ENCODE measurements around the gene NT5C1A.

Gene NT5C1A

DNA sequence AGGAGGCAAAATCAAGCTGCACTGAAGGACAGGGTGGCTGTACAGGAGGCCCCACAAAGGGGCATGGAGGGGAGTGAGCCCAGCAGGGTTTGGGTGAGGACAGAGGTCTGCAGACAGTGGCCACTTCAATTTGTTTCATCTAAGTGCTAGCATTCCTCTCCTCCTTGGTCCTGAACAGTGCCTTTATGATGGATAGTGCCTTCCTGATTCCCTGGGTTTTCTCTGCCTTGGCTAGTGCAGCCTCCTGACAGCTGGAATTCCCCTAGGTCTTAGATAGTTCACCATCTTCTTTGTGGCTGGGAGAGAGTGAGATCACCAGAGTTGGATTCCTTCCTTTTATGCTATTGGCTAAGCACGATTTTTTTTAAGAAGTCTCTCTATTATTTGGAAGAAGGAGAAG, 23.1 kb upstream of the NT5C1A start:
- Histone ChIP-seq H3K4me1 (ENCODE audit: insufficient read depth, low read length) (no peaks in the 10 kb centered on the region), H3K9ac (ENCODE audit: low read depth, low read length) (no peak overlapping the region), H3K9me3 (ENCODE audit: control insufficient read depth, insufficient read depth, low read length) (no peaks in the 10 kb centered on the region), H3K36me3 (ENCODE audit: insufficient read depth, low read length) (no peaks in the 10 kb centered on the region)

DNA sequence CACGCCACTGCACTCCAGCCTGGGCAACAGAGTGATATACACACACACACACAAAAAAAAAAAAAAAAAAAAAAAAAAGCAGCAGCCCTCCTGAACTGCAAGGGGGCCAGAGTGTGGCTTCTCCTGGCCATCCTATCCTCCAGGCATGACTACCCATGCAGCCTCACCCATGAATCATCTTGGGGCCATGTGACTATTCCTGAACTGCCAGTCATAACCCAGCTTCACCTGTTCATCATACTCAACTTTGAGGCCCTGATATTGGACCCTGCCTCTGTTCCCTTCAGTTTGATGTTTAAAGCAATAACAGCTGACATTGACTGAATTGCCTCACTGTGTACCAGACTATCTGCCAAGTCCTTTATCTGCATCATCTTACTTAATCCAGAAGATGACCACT, 22.1 kb upstream of the NT5C1A start:
- Histone ChIP-seq H3K4me1 (ENCODE audit: insufficient read depth, low read length) (no peaks in the 10 kb centered on the region), H3K36me3 (ENCODE audit: insufficient read depth, low read length) (no peaks in the 10 kb centered on the region), H3K9ac (ENCODE audit: low read depth, low read length) (no peak overlapping the region), H3K9me3 (ENCODE audit: control insufficient read depth, insufficient read depth, low read length) (no peaks in the 10 kb centered on the region)

DNA sequence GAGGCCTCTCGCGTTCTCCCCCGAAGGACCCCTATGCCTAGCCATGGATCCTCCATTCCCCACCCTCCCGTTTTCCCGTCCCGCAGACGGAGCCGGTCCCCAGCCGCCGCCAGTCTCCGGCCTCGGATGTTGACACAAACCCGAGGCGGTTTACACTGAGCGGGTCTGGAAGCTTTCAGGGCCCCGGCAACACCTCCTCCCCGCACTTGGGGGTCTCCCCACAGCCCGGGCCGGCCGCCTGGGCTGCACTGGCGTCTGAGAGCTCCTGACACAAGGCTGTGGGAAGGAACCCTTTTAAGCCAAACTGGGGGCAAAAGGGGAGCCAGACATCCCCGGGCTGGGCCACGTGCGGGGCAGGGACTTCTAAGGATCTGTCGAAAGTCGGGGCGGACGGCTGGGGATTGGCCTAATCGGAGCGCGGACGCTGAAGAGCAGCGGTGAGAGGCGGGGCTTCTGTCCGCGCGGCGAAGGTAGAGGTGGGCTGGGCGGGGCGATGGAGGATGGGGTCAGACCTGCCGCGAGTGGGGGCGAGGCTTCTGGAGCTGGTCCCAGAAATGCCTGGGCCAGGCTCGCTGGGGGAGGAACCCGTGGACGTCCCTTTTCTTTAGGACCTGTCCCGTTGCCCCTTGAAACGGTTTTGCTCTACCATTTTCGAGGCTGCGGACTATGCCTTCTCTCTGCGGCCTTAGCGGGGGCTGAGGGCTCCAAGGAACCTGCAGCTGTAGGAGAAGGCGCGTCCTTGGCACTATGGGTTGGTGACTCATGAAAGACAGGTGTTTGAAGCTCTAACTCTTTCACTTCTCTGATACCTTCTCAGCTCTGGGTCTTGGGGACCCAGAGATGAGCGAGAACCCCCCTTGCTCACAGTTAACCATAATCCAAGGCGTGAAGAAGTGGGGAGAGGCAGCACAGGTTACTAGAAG, 20.5 kb upstream of the NT5C1A start:
- Histone ChIP-seq H3K36me3 (ENCODE audit: insufficient read depth, low read length) (no peaks in the 10 kb centered on the region), H3K4me1 (ENCODE audit: insufficient read depth, low read length) (no peaks in the 10 kb centered on the region), H3K9ac (ENCODE audit: low read depth, low read length) (peak overlapping the region; percentile 17; the same call in 1 of the 2 replicates), H3K9me3 (ENCODE audit: control insufficient read depth, insufficient read depth, low read length) (no peaks in the 10 kb centered on the region)

DNA sequence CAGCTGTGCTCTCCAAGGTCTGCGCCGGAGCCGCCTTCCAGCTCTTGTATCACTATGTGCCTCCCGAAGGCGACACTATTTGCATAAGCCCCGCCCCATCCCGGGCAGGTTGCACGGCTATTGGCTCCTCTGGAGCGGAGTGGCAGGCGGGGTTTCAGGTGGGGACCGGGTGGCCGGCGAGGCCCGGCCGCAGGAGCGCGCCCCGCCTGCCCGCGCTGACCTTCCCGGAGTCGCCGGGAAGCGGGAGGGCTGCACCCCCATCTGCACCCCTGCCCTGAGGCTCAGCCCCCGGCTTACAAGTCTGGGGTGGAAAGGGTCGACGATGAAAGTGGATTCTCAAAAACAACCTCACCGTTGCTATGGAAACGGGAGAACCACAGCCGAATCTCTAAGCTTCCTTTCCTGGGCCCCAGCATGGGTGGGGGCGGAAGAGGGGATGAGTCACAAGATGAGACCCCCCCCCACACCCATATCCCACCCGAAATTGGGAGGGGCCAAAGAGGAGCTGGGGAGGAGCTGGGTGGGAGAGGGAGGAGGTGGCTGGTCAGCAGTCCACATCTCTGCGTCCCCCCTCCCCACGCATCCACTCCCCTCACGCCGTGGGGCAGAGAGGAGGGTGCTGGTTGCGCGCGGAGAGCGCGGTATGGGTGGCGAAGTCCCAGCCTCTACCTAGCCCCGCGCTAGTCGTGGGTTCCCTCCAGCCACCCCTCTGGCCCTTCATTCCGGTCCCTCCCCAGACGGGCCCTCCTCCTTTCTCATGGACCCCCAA, 19.7 kb upstream of the NT5C1A start, which contains the start of gene HPCAL4:
Gene HPCAL4, minus strand, starts transcription at position 51 of the 769 bp plus-strand sequence. CDS start 6,830 bp downstream, outside the sequence.
- no peaks in the 10 kb centered on the region for H3K36me3 ChIP-seq (ENCODE audit: insufficient read depth, low read length)
- H3K4me1 ChIP-seq (ENCODE audit: insufficient read depth, low read length): no peaks in the 10 kb centered on the region
- peak within 1 kb of the TSS; percentile 22; the same call in 1 of the 2 replicates for H3K9ac ChIP-seq (ENCODE audit: low read depth, low read length)
- H3K9me3 ChIP-seq (ENCODE audit: control insufficient read depth, insufficient read depth, low read length): no peaks in the 10 kb centered on the region

DNA sequence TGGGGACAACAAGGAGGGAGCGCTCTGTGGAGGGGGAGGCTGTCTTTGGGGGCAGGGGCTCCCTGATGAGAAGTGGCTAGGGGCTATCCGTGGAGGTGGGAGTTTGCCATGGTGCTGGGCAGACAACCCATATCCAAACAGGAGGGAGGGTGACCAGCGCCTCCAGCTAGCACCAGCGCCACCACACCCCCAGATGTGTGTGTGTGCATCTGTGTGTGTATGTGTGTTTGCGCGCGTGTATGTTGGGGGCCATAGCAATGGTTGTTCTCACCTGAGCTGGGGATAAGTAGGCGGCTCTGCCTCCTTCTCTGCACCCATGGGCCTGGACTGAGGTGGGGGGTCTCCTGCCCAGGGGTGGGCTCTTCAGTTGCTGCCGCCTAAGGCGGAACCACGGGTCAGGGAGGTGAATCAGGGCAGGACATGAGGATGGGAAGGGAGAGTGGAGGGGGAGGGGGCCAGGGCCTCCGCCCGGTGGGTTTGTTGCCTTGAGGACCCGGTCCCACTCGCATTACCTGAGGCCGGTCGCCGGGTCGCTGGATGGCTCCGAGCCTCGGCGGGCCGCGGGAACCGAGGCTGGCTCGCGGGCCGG, 19.0 kb upstream of the NT5C1A start:
- Histone ChIP-seq H3K9ac (ENCODE audit: low read depth, low read length) (peak overlapping the region; percentile 22; the same call in 1 of the 2 replicates), H3K36me3 (ENCODE audit: insufficient read depth, low read length) (no peaks in the 10 kb centered on the region), H3K9me3 (ENCODE audit: control insufficient read depth, insufficient read depth, low read length) (no peaks in the 10 kb centered on the region), H3K4me1 (ENCODE audit: insufficient read depth, low read length) (no peaks in the 10 kb centered on the region)

DNA sequence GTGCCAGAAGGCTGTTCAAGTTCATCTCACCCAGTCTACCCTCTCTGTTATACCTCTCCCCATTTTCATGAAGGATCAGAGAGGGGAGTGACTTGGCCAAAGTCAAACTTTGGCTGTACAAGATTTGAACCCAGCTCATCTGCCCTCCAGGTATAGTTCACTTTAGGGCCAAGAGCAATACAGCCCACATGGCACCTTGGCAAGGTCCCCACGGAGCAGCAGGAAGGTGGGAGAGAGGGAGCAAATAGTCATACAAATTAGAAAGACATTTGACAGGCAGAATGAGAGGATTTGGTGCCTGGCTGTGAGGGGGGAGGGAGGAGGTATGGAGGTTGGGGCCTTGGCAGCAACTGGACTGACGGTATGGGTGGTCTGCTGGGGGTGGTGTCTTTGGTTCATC, 18.3 kb upstream of the NT5C1A start:
- no peaks in the 10 kb centered on the region for H3K4me1 ChIP-seq (ENCODE audit: insufficient read depth, low read length)
- no peaks in the 10 kb centered on the region for H3K36me3 ChIP-seq (ENCODE audit: insufficient read depth, low read length)
- H3K9ac ChIP-seq (ENCODE audit: low read depth, low read length): no peak overlapping the region
- H3K9me3 ChIP-seq (ENCODE audit: control insufficient read depth, insufficient read depth, low read length): no peaks in the 10 kb centered on the region

DNA sequence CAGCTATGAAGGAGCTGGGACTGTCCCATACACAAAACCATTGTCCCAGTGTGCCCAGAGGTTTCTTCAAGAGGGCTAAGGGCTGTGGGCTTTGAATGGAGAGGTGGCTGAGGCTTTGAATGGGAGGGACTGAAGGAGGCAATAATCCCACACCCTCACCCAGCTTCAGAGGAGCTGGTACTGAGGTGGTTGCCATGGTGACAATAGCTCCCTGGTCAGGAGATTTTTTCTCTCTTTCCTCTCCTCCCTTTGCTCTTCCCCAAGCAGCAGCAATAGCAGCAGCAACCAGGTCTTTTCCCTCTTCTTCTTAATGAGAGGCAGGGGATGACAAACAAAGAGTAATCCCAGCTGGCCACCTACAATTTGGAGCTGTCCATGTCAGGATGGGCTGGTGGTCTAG, 17.7 kb upstream of the NT5C1A start:
- no peaks in the 10 kb centered on the region for H3K9me3 ChIP-seq (ENCODE audit: control insufficient read depth, insufficient read depth, low read length)
- H3K4me1 ChIP-seq (ENCODE audit: insufficient read depth, low read length): no peaks in the 10 kb centered on the region
- H3K9ac ChIP-seq (ENCODE audit: low read depth, low read length): no peak overlapping the region
- H3K36me3 ChIP-seq (ENCODE audit: insufficient read depth, low read length): no peaks in the 10 kb centered on the region

DNA sequence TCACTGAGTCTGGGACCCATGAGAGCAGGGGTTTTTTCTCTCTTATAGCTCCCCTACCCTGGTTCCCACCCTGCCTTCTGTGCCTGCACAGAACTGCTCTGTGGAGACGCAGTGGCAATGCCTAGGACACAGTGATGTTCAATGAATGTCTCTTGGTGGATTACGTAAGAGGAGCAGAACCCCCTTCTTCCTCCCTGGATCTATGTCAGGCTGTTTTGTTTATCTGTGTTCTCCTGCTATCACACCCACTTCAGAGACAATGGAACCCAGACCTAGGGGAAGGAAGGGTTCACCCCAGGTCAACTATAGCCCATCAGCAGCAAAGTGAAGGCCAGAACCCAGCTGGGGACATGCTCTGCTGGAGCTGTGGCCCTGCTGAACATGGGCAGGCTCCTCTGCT, 17.3 kb upstream of the NT5C1A start:
- H3K9me3 ChIP-seq (ENCODE audit: control insufficient read depth, insufficient read depth, low read length): no peaks in the 10 kb centered on the region
- no peaks in the 10 kb centered on the region for H3K36me3 ChIP-seq (ENCODE audit: insufficient read depth, low read length)
- no peak overlapping the region for H3K9ac ChIP-seq (ENCODE audit: low read depth, low read length)
- H3K4me1 ChIP-seq (ENCODE audit: insufficient read depth, low read length): no peaks in the 10 kb centered on the region

DNA sequence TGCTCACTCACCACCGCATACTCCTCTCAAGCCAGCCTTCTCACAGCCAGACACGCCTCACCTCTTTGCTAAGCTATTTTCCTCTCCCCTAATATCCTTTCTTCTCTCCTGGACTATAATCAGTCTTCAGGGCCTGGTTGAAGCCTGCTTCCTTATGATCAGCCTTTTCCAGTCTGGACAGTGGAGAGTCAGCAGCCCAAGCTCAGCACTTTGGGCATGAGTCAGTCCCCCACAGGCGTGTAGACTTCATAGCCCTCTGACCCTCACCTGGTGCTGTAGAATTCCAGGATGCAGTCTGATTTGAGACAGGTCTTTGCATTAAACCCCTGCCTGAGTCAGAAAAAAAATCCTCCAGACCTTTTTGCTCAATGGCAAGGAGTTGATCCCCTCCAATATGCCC, 16.8 kb upstream of the NT5C1A start:
- H3K9ac ChIP-seq (ENCODE audit: low read depth, low read length): no peak overlapping the region
- no peaks in the 10 kb centered on the region for H3K9me3 ChIP-seq (ENCODE audit: control insufficient read depth, insufficient read depth, low read length)
- no peaks in the 10 kb centered on the region for H3K4me1 ChIP-seq (ENCODE audit: insufficient read depth, low read length)
- no peaks in the 10 kb centered on the region for H3K36me3 ChIP-seq (ENCODE audit: insufficient read depth, low read length)

DNA sequence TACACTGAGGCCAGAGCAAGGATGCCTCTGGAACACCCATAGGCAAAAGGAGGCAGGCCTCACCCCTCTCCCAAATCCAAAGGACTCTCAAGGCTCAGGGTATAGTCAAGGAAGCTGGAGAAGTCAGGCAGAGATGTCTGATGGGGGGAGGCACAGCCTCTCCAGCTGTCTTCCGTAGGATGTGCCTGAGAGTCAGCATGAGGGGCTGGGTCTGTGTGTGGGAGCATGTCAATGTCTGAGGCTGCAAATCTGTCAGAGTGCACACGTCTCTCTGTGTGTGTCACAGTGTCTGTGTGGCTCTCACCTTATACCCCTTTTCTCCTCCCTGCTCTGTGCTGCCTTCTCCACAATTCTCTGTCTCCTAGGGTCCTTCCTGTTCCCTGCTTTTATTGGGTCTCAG, 15.3 kb upstream of the NT5C1A start:
- no peaks in the 10 kb centered on the region for H3K4me1 ChIP-seq (ENCODE audit: insufficient read depth, low read length)
- H3K9ac ChIP-seq (ENCODE audit: low read depth, low read length): no peak overlapping the region
- H3K36me3 ChIP-seq (ENCODE audit: insufficient read depth, low read length): no peaks in the 10 kb centered on the region
- no peaks in the 10 kb centered on the region; the same call in 1 of the 2 replicates for H3K9me3 ChIP-seq (ENCODE audit: control insufficient read depth, insufficient read depth, low read length)

DNA sequence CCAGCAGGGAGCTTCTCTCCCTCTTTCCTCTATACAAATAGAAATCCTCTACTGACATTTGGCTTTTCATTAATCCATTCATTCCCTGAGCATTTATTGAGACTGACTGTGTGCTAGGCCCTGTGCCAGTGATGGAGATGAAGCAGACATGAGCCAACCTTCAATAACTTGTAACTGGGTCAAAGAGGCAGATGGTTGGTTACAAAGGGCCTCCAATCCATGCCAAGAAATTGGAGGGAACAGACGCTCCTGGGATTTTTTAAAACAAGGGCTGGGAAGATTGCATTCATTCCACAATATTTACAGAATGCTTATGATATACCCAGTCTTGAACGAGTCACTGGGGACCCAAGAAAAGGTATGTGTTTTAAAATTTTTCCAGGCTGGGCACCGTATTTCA, 13.2 kb upstream of the NT5C1A start:
- H3K9me3 ChIP-seq (ENCODE audit: control insufficient read depth, insufficient read depth, low read length): no peaks in the 10 kb centered on the region; the same call in 1 of the 2 replicates
- H3K4me1 ChIP-seq (ENCODE audit: insufficient read depth, low read length): no peaks in the 10 kb centered on the region
- H3K36me3 ChIP-seq (ENCODE audit: insufficient read depth, low read length): no peaks in the 10 kb centered on the region

DNA sequence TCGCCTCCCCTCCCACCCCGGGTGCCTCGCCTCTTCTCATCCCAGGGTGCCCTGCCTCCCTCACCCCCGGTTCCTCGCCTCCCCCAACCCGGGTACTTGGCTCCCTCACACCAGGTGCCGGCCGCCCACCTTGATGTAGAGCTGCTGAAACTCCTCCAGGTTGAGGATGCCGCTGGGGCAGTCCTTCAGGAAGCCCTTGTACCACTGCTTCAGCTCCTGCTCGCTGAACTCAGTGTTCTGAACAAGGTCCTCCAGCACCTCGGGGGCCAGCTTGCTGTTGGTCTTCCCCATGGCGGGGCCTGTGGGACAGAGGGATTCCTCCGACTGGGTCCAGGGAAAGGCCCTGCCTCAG, 12.4 kb upstream of the NT5C1A start:
- Histone ChIP-seq H3K9ac (ENCODE audit: low read depth, low read length) (no peak overlapping the region), H3K9me3 (ENCODE audit: control insufficient read depth, insufficient read depth, low read length) (no peaks in the 10 kb centered on the region; the same call in 1 of the 2 replicates), H3K4me1 (ENCODE audit: insufficient read depth, low read length) (no peaks in the 10 kb centered on the region), H3K36me3 (ENCODE audit: insufficient read depth, low read length) (no peaks in the 10 kb centered on the region)

More for the DNA sequence above, 13.2 kb upstream of the NT5C1A start:
- H3K9ac ChIP-seq (ENCODE audit: low read depth, low read length): no peak overlapping the region

DNA sequence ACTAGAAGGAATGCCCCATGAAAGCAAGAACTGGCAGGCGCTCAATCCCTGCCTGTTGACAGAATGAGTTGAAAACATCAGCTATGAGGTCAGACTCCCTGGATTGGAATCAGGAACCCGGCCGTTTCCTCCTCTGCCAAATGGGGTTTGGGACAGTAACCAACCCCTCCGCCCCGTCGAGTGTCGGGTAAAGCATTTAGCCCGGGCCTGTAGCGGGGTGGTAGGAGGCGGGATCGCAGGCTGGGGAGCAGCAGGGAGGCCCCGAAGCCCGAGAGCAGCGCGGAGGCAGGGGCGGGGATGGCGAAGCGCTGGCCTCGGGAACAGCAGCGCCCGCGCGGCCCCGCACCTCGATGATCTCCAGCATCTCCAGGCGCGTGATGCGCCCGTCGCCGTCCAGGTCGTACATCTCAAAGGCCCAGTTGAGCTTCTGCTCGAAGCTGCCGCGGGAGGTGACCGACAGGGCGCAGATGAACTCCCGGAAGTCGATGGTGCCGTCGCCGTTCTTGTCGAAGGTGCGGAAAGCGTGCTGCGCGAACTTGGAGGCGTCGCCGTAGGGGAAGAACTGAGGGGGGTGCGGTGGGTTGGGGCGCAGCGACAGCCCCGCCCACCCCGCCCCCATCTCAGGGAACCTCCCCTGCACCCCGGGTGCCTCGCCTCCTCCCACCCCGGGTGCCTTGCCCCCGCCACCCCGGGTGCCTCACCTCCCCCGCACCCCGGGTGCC, 11.8 kb upstream of the NT5C1A start:
- H3K9me3 ChIP-seq (ENCODE audit: control insufficient read depth, insufficient read depth, low read length): no peaks in the 10 kb centered on the region; the same call in 1 of the 2 replicates
- no peaks in the 10 kb centered on the region for H3K36me3 ChIP-seq (ENCODE audit: insufficient read depth, low read length)
- H3K4me1 ChIP-seq (ENCODE audit: insufficient read depth, low read length): no peaks in the 10 kb centered on the region
- no peak overlapping the region for H3K9ac ChIP-seq (ENCODE audit: low read depth, low read length)

DNA sequence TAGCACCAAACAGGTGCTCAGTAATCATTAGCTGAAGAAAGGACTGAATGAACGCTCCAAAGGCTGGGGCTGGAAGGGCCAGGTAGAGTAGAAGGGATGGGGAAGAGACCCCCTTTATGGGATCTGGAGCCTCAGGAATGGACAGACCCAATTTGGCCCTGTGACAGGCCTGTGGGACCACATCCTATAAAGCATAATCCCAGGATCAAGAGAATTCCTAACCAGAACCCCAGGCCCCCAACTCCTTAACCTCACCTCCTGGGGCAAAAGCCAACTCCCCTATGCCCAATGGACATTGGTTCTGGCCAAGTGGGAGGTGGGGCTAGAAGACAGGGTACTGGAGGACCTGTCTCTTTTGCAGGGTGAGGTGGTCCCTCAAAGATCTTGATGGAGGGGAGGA, 10.1 kb upstream of the NT5C1A start:
- H3K36me3 ChIP-seq (ENCODE audit: insufficient read depth, low read length): no peaks in the 10 kb centered on the region
- no peak overlapping the region for H3K9ac ChIP-seq (ENCODE audit: low read depth, low read length)
- no peaks in the 10 kb centered on the region for H3K4me1 ChIP-seq (ENCODE audit: insufficient read depth, low read length)
- H3K9me3 ChIP-seq (ENCODE audit: control insufficient read depth, insufficient read depth, low read length): no peaks in the 10 kb centered on the region; the same call in 1 of the 2 replicates
